ENCODE data around the gene NKTR.

GRCh38 chr3:42575137-42575741 lies 25.2 kb upstream of the NKTR start:
- TF ChIP-seq CTCF (IDR thresholded peaks at IDR 0.05; ENCODE audit: poor library complexity, severe bottlenecking) (no peak), REST (IDR thresholded peaks at IDR 0.05; ENCODE audit: borderline replicate concordance) (no peak), RAD21 (conservative IDR thresholded peaks at IDR 0.05) (no peak), SMC3 (conservative IDR thresholded peaks at IDR 0.05; ENCODE audit: poor library complexity) (no peak), MXI1 (conservative IDR thresholded peaks at IDR 0.05; ENCODE audit: poor library complexity, severe bottlenecking) (no peak), POLR2AphosphoS5 (IDR thresholded peaks at IDR 0.05) (no peak), EP300 (conservative IDR thresholded peaks at IDR 0.05; ENCODE audit: poor library complexity, severe bottlenecking) (no peak)

Data from neural cell (in vitro differentiated cells).